OCI-LY3 (cell line): ENCODE measurements around the gene ACP3.

Source experiments
- CTCF ChIP-seq: fragments of 200-600, 300-600 bp; sonication (generic); IDR thresholded peaks from 2 replicates; pipeline ENCODE4 v1.5.1; 2014; ENCODE audit warnings: antibody characterized with exemption, low read length, low read depth
- EZH2phosphoT487 ChIP-seq: fragments of 200-600 bp; shearing (Covaris generic); IDR thresholded peaks from 2 replicates; pipeline ENCODE4 v1.6.1; 2018; ENCODE audit warnings: antibody characterized with exemption, mixed run types, low read depth

- no peak for TF ChIP-seq EZH2phosphoT487
- TF ChIP-seq CTCF, result no peak
Measured at GRCh38 chr3:132351222-132351806, 34.1 kb downstream of the ACP3 start.
